Inflammatory macrophage (primary cell): ENCODE results near the gene TECRL.

ENCODE experiments used
- DNase-seq, 2 donors: peaks; one replicate each; pipeline ENCODE4 v3.0.0-alpha.2; 2020 to 2022

Gene TECRL

DNA sequence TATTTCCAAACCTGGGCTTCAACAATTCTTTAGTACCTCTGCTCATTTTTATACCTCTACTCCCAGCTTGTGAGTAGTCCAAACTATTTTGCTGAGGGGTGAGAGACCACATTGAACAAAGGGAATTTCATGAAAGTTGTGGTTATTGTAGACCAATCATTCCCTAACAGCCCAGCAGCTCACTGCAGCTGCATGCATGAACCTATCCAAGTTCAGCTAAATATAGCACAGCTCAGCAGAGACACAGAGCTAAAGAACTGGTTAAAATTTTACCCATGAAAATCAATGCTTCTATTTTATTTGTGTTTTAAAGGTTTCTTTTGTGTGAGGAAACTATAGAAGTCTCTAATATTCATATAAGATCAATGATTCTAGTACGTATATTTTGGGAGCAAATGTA, 82.7 kb downstream of the TECRL start:
- DNase-seq = no peak

DNA sequence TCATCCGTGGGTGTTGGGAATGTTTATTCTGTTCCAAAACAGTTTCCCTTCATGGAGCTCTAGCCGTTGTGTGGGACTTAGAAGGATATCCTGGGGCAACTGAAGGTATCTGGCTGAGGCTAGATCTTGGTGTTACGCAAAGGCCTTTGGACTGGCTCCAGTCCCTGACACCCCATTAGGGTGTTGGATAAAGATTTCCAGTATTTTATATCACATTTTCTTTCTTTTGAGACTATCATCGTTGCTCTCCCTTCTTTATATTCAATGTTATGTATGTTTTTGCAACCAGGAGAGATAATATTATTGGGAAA, 103.0 kb downstream of the TECRL start:
- no peak for DNase-seq

DNA sequence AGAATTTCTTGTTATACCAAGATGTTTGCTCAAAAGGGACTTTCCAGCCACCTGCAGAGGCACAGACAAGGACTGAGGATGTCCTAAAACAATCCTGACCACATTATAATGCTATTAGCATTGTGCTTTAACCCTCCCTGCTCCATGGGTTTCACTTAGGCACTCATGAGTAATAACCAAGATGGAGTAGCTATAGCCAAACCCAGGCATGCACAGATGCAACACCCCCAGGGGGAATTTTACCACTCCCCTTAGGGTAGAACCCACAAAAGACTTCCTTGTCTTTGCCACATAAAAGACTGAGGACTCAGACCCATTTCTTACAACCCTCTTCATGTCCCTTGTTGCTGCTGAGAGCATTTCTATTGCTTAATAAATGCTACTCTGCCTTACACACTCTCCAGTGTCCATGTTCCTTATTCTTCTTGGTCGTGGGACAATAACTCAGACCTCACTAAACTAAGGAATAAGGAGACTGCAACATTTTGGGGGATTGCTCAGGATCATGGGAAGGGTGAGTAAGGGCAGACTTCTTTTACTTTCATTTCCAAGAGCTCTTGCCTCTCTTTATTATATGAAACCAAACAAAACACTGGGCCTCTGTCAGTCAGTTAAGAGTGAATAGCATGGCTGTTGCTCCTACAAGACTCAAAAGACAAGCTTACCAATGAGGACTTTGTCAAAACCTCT, 103.5 kb downstream of the TECRL start:
- DNase-seq = no peak

DNA sequence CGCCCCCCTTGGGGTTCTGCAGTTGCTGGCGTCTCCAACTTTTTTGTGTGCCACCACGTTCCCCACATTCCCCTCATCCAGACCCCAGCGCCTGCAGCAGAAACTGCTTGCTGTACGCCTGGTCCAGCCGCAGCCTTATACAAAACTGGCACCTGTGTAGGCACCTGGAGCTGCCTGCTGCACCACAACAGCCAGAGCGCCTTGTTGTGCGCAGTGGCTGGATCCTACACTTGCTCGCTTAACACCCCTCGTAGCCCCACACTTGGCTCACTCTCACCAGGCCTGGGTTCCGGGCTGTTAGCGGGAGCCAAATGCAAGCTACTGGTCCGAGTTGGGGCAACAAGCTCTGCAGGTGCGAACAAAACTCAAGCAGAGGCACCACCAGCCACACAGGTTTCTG, 136.8 kb downstream of the TECRL start:
- no peak for DNase-seq

DNA sequence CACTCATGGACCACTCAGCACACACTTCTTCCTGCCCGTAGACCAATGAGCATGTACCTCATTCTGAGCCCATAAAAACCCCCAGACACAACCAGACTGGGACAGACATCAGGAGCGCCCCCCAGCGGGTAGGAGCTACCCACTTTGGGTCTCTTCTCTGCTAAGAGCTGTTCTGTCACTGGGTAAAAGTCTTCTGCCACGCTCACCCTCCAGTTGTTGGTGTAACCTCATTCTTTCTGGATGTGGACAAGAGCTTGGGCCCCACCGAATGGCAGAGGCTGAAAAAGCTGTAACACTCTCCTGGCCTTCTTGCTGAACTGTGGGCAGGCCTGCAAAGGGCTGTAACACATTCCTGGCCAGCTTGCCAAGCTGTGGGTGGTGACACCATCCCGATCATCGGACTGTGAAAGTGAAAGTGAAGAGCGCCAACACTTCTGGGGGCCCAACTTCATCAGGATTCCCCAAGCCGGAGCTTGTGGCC, 137.6 kb downstream of the TECRL start:
- DNase-seq = no peak

DNA sequence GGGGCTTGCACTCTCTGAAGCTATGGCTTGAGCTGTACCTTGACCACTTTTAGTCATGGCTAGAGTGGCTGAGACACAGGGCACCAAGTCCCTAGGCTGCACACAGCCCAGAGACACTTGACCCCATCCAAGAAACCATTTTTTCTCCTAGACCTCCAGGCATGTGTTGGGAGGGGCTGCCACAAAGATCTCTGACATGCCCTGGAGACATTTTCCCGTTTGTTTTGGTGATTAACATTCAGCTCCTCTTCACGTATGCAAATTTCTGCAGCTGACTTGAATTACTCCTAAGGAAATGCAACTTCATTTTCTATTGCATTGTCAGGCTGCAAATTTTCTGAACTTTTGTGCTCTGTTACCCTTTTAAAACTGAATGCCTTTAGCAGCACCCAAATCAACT, 142.6 kb downstream of the TECRL start:
- DNase-seq = no peak

DNA sequence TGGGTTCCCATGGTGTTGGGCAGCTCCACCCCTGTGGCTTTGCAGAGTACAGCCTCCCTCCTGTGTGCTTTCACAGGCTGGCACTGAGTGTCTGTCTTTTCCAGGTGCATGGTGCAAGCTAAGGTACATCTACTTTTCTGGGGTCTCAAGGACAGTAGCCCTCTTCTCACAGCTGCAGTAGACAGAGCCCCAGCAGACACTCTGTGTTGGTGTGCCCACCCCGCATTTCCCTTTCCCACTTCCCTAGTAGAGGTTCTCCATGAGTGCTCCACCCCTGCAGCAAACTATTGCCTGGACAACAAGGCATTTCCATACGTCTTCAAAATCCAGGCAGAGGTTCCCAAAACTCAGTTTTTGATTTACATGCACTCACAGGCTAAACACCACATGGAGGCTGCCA, 143.0 kb downstream of the TECRL start:
- DNase-seq = no peak

DNA sequence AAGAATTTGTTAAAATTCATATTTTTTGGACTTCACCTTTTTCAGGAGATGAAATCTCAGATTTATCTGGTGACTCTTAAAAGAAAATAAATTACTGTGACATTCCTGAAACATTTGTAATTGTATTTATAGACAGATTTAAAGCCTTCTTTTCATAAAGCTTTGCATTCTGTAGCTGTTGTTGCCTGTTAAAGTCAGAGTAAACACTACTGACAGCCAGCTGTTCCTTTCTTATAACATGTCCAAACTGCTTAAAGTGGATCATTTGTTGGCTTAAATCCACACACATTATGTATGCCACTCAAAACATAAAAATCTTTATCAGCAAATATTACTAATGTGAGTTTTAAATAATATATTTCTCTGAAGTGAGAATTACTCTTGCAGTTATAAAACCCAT, 157.5 kb downstream of the TECRL start:
- DNase-seq = no peak

DNA sequence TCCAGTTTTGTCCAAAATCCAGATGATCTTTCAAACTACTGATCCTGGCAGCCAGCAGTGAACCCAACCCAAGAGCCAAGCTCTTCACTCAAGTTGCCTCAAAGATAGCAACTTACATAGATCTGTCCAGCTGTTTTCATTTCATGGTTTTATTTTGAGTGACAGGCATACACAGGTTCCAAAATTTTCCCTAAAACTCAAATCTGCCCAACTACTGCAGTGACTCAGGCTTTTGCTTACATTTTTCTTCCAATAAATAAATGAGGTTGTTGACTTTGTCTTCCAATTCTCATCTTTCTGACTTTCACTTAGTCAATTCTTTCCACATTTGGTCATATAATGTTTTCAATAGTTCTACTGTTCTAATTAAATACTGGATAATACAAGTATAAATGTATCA, 158.8 kb downstream of the TECRL start:
- DNase-seq = no peak

DNA sequence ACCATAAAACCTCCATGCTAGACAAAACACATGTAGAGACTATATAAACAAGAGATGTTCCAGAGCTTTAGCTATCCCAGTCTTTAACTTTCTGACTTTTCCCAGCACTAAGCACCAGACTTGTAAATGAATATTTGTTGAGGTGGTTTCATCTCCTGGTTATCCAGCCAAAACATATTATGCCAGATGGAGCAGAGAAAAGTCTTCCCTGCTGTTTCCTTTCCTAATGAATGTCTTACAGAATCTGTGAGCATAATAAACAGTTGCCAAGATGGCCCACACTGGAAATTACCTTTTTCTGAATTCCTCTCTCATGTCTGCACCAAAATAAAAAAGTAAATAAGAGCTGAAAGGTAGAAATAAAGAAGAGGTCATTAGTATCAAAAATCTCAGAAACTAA, 159.2 kb downstream of the TECRL start:
- no peak for DNase-seq

DNA sequence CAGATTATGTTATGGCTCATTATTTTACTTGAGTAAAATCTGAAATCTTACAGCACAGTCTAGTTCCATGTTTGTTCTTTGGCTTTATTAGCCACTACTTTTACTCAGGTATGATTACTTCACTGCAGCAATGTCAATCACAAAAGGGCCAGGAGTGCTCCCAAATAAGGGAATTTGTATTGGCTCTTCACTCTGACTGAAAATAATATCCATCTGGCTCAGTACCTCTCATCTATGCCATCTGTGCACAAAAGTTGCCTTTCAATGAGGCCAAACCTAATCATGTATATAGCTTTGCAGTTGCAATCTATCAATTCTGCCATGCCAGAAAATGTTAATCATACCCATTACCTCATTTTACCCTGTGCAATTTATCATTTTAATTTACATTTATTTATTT, 161.1 kb downstream of the TECRL start:
- DNase-seq = no peak

DNA sequence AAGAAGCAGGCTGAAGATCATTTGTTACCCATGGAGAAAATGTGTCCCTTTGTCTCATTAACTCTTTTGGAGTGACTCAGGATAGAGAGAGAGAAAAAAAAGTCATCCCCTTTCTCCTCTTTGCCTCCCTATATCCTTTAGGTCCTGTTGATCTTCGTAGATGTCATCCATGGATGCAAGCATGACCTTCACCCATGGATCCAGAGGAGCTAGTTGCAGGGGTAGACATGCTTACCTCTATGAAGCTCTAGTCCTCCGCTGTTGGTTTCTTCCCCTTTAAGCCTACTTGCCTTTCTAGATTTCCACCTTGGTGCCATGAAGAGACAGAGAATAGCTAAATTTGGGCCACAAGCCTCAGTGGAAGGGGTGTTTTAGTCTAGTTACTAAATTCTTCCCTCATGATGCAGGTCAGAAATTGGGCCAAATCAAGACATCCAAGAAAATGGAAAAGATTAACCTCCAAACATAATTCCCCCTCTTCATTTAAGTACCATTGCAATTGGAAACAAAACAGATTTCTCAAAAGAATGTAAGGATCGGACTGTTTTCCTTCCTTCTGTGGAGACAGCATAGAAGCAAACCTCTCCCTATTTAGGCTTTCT, 178.4 kb downstream of the TECRL start:
- DNase-seq = peak in 1 of 2 donors; percentile 3
